ENCODE data around the gene SETD5.
"Not testable (repeated sequence)": the region's sequence is repeated elsewhere in the genome, so short reads cannot be mapped to it uniquely, and the experiment has no call there.

Gene SETD5

GRCh38 chr3:9468460-9468859 is 71.0 kb downstream of the SETD5 start:
- no peak for DNase-seq

- DNase-seq = no peak
These were observed 72.6 kb downstream of the SETD5 start for GRCh38 chr3:9469986-9470385.

- no peak for DNase-seq
These were observed 76.2 kb downstream of the SETD5 start for GRCh38 chr3:9473496-9474065.

GRCh38 chr3:9474482-9474881 is 77.1 kb downstream of the SETD5 start:
- no peak for DNase-seq

- no peak for DNase-seq
These were observed 79.5 kb downstream of the SETD5 start for GRCh38 chr3:9476935-9477334.

DNA sequence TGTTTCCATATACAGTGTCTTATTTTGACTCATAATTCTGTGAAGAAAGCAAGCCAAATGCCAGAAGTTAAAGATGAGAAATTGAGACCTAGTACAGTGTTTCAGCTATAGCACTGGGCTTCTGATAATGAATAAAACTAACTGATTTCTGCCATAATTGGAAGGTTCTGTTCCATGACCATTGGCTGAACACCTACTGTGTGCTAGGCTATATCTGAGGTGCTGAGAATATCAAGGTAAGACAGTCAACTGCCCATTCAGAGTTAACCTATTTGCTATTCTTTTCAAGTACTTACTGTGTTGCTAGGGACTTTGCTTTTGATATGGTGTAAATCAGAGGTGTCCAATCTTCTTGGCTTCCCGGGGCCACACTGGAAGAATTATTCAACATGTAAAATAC is 82.8 kb downstream of the SETD5 start:
- DNase-seq = no peak

DNA sequence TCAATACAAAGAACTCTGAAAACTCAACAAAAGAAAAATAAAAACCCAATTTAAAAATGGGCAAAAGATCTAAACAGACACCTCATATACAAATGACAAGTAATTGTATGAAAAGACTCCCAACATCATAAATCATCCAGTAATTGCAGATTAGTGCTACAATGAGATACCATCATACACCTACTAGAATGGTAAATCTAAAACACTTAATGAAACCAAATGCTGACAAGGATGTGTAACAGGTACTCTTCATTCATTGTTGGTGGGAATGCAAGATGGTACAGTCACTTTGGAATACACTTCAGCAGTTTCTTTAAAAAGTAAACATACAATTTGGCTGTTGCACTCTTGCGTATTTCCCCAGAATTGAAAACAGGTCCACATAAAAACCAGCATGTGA is 87.8 kb downstream of the SETD5 start:
- DNase-seq = no peak

GRCh38 chr3:9491506-9491905 is 94.1 kb downstream of the SETD5 start:
- no peak for DNase-seq

- not testable (repeated sequence) for DNase-seq
These were observed 96.6 kb downstream of the SETD5 start for GRCh38 chr3:9494036-9494435.

DNA sequence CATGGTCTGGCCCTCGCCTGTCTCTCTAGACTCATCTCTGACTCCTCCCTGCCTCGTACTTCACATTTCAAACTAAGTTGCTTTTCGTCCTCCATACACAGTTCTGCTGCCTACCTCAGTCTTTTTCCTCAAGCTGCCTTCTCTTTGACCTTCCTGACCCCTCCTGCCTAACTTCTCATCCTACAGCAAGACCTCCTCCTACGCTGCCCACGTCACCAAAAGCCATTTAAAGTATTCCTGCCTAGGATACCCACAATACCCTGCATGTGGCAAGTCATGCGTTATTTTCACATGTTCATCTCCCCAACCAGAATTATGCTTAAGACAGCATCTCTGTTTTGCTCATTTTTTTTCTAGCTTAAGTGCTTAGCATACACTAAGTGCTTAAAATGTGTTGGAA is 99.5 kb downstream of the SETD5 start:
- DNase-seq = no peak

DNA sequence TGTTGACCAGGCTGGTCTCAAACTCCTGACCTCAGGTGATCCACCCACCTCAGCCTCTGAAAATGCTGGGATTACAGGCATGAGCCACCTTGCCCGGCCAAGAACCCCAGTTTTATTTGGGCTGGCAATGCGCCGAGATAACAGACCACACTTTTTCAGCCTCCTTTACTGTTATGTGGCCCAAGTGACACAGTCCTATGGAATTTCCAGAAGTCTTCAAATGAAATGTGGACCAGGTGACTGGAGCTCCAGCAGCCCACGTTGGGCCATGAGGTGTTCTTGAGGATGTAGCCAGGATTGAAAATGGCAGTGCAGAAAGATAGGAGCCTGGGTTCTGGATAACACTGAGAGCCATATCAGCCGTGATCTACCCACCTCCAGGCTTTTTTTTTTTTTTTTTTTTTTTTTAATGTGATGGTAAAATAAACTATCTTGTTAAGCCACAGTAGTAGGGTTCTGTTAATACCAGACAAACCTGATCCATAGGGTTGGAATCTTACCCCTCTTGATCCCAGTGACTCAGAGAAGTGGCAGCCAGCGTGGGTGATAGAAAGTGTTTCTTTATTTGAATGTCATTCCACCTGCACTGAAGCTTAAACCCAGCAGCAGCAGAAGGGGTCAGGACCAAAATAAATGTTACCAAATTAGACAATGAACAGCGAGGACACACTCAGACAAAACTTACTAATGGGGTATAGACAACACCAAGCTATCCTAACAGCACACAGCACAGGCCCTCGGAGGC is 100.6 kb downstream of the SETD5 start:
- no peak for DNase-seq

- no peak for DNase-seq
These were observed 101.4 kb downstream of the SETD5 start for GRCh38 chr3:9498781-9499180.

DNA sequence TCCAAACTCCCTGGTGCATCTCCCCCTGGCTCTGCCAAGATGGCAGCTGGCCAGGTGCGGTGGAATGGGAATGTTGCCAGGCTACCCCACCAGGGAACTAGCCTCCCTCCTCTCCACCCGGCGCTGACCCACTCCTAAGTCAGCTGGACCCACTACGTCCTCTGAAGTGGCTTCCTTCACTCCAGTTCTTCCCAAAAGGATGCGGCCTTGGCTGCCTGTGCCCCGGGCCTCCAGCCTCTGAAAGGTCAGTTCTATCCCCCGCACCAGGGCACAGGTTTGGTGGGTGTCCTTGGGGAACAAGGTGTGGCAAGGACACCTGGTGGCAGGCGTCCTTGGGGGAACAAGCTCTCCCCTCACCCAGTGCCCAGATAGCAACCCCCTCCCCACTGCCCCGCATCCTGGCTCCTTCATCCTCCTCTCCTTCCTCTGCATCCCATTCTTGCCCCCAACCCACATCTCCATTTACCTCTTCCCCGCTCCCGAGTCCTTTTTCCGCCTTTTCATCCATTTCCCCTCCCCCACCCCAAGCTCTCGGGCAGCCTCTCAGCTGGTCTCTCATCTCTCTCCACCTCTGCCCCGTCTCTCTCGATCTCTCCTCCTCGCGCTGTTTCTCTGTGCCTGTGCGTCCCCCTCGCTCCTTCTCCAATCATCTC is 102.2 kb downstream of the SETD5 start:
- DNase-seq = no peak

DNA sequence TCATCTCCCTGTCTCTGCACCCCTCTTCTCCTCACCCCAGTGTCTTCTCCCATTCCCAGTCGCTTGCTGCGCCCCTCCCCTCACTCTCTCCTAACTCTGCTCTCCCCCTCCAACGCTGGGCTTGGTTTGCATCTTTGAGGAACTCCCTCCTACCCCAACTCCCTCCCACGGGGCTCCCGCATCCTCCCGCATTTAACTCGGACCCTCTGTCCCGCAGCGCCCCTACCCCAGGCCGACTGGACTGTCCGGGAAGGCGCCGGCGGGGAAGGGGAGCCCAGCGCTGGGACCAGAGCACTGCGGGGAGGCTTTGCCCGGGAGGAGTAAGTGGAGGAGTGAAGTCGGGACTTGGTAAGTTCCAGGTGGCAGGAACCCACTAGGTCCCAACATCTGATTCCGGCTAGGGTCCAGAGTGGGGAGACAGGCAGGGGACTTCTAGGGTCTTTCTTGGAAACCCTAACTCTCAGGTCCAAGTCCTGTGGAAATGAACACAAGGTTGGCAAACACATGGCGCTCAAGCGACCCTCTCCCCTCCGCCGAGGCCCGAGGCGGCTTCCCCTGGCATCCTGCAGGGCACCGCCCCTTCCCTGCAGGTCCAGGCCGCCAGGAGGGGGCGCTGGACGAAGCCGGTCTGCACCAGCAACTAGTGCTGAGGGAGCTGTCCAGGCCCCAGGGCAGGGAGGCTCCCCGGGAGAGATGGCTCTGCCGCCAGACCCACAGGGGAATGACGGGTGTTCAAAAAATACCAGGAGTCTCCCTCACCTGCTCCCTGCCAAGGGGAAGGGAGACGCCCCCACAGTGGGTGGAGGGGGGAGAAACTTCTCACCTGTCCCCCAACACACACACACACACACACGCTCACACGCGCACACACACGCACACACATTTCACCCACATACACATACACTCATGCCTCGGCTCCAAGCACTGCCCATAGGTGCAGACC is 103.0 kb downstream of the SETD5 start:
- DNase-seq = peak; percentile 79

DNA sequence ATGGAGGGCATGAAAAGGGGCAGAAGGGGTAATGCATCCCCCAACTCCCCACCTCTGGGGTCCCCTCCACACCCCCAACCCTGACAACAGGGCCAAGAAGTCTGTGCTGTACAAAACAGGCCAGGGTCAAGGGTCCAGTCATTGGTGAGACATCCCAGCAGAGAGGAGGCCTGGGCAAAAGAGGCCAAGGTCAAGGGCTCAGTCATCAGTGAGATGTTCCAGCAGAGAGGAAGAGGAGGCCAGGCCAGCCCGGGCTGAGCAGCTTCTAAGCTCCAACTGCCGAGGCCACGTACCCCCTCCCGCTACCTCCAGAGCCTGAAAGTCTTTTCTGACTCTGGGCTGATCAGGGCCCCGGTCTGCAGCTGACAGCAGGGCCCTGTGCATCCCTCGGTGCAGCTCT is 103.8 kb downstream of the SETD5 start:
- DNase-seq = no peak

GRCh38 chr3:9503283-9503682 is 105.9 kb downstream of the SETD5 start:
- DNase-seq = peak; percentile 89

DNA sequence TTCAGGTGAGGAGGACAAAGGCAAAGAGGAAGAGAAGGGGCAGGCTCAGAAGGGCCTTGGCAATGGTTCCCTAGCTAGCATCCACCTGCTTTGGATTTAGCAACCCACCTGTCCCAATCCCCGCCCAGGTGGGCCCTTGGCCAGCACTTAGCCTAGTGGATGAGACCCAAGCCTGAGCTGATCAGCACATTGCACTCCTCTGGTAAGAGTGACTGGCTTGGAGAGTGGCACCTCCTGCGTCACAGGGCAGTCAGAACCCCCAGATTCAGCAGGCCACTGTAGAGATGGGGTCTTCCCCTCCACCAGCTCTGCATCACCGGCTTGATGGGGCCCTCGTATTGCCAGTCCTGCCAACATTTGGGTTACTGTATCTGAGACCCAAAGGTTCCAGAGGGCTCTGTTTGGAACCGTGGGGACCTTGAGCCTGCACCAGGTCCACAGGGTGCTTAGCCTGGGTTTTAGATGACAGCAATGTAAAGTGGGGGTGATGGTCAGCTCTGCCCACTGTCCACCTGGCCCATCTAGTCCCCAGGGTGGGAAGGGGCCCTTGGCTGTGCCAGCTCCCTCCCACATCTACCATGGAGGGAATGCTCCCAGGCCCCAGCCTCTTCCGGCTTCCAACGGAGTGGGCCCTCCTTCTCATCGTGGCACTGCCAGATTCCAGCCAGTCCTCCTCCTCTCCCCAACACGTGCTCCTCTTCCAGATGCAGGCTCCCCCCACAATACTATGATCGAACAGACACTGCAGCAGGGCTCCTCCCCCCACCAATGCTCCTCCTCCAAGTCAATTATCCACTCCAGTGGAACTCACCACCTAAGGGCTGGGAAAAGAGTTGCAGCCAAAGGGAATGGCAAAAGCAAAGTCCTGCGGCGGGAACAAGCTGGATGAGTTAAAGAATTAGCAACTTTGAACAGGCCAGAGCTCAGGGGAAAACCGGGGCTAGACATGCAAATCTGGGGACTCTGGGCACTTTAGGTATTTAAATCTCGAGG is 110.5 kb downstream of the SETD5 start:
- DNase-seq = no peak

- no peak for DNase-seq
These were observed 111.4 kb downstream of the SETD5 start for GRCh38 chr3:9508781-9509180.

- DNase-seq = no peak
These were observed 115.1 kb downstream of the SETD5 start for GRCh38 chr3:9512456-9513045.

DNA sequence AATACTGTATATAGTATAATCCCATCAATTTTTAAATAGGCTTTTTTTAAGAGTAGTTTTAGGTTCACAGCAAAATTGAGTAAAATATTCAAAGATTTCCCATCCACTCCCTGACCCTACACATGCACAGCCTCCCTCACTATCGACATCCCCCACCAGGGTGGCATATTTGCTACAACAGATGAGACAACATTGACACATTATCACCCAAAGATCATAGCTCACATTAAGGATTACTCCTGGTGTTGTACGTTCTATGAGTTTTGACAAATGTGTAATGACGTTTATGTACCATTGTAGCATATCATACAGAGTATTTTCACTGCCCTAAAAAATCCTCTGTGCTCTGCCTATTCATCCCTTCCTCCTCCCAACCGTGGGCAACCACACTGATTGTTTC is 116.9 kb downstream of the SETD5 start:
- no peak for DNase-seq

- no peak for DNase-seq
These were observed 117.5 kb downstream of the SETD5 start for GRCh38 chr3:9514956-9515355.

DNA sequence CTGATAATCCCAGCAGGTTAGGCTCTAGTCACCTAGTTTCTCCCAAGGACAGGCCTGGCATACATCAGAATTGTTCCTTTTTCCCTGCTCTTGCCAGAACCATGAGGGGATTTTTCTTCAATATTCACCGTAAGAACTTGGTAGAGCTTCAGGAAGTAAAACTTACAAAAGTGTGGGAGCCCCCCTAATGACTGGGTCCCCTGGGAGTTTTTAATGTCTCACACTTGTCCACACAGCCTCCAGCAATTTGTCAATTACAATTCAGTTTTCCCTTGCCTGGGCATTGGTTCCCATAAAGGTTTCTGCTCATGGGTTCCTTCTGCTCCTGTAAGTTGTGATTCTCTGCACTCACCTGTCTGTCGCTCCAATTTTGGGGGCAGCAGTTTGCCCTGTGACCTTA is 127.7 kb downstream of the SETD5 start:
- DNase-seq = no peak

Measured in retina (tissue), 1 donor.